Endometrial microvascular endothelial cells (primary cell): ENCODE measurements around the gene KANSL1. TPM values are rescaled to one million over a fixed set of nuclear protein-coding genes. Genes with fewer than 3 reads are reported as not detected.
"Not testable (repeated sequence)": the region's sequence is repeated elsewhere in the genome, so short reads cannot be mapped to it uniquely, and the experiment has no call there.

ENCODE experiments used
- in situ Hi-C: cut with HindIII; loops from 2 replicates; pipeline ENCODE4 v1.10.0; 2017; ENCODE audit warnings: low sequenced_read_pairs, low pct_unique_long_range_greater_than_20kb; ENCODE audit errors: inconsistent ontology term
- total RNA-seq: library from RNA; depleted of rRNA; stranded (reverse); fragments of >200 nt; gene quantifications from one replicate; pipeline ENCODE4 v1.2.3, GENCODE V29; 2015; ENCODE audit errors: inconsistent ontology term

The KANSL1 gene
- total RNA-seq, 1 donor from 2014 or later, result 30.5 TPM

GRCh38 chr17:46194393-46195216, 1.4 kb upstream of the KANSL1 start:
- in situ Hi-C loops, result no loop called here

GRCh38 chr17:46193626-46194392, 580 bp upstream of the KANSL1 start:
- in situ Hi-C loops, result no loop called here

GRCh38 chr17:46192439-46193150, 634 bp downstream of the KANSL1 start:
- in situ Hi-C loops, result no loop called here

GRCh38 chr17:46192189-46192438, 1.1 kb downstream of the KANSL1 start:
- in situ Hi-C loops, result no loop called here

- in situ Hi-C loops, result no loop called here
These were observed 1.7 kb downstream of the KANSL1 start for GRCh38 chr17:46191322-46192188.

GRCh38 chr17:46190763-46191162, 2.5 kb downstream of the KANSL1 start:
- in situ Hi-C loops, result no loop called here

- in situ Hi-C loops, result not testable (repeated sequence)
These were observed 6.4 kb downstream of the KANSL1 start for GRCh38 chr17:46186827-46187235.

GRCh38 chr17:46184696-46185095, 8.5 kb downstream of the KANSL1 start:
- in situ Hi-C loops, result no loop called here

GRCh38 chr17:46183383-46183782, 9.8 kb downstream of the KANSL1 start:
- in situ Hi-C loops, result not testable (repeated sequence)

- in situ Hi-C loops, result no loop called here
These were observed 10.3 kb downstream of the KANSL1 start for GRCh38 chr17:46182961-46183360.

GRCh38 chr17:46181940-46182339, 11.3 kb downstream of the KANSL1 start:
- in situ Hi-C loops, result no loop called here

- in situ Hi-C loops, result not testable (repeated sequence)
These were observed 11.9 kb downstream of the KANSL1 start for GRCh38 chr17:46181316-46181715.

GRCh38 chr17:46180892-46181274, 12.3 kb downstream of the KANSL1 start:
- in situ Hi-C loops, result no loop called here

GRCh38 chr17:46180185-46180891, 12.9 kb downstream of the KANSL1 start:
- in situ Hi-C loops, result not testable (repeated sequence)

- in situ Hi-C loops, result no loop called here
These were observed 13.7 kb downstream of the KANSL1 start for GRCh38 chr17:46179375-46179999.

- in situ Hi-C loops, result no loop called here
These were observed 14.5 kb downstream of the KANSL1 start for GRCh38 chr17:46178550-46179214.

GRCh38 chr17:46176975-46177374, 16.3 kb downstream of the KANSL1 start:
- in situ Hi-C loops, result no loop called here
